Raji (cell line): Measurements from ENCODE around the gene ABL1.

Experiments
- POLR2A ChIP-seq: IDR thresholded peaks from 2 replicates; pipeline ENCODE4 v1.6.1; 2011; ENCODE audit warnings: low read depth, low read length, control low read depth; ENCODE audit not compliant: insufficient read depth

ABL1 gene

DNA sequence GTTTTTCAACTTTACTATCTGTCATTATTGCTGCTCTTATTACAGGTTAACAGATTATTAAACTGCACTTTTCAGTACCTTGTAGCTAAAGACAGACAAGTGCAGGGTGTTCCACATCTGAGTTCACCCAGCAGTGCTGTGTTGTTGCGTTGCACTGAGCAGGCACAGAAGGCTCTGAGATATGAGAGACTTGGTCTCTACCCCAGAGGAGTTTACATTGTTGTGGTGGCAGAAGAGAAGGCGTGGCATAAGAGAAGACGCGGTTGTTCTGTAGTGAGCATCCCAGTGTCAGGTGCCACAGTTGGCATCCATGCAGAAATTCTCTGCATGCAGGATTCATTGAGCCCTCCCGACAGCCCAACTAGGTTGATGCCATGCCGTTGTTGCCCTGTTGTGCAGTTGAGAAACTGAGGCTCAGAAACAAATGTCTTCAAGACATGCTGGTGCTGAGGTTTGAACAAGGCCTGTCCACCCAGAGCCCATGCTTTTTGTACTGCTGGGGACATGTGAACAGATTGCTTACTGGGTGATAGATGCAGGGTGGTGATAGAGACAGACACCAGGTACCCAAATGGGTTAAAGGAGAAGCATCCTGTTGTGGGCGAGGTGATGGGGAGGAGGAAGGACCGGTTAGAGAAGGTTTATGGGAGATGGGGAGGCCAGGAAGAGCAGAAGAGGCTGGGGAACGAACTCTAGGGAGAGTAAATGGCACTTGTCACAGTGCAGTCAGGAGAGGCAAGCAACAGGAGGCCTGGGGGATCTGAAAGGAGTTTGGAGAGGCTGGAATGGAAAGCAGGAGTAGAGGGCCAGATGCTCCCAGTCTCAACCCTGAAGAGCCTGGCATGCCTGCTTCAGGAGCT is 8.2 kb downstream of the ABL1 start:
- TF ChIP-seq POLR2A: no peak

- TF ChIP-seq POLR2A: no peak
Measured at GRCh38 chr9:130844044-130844451, 9.0 kb downstream of the ABL1 start.

GRCh38 chr9:130845254-130845653 is 10.2 kb downstream of the ABL1 start:
- no peak for TF ChIP-seq POLR2A

DNA sequence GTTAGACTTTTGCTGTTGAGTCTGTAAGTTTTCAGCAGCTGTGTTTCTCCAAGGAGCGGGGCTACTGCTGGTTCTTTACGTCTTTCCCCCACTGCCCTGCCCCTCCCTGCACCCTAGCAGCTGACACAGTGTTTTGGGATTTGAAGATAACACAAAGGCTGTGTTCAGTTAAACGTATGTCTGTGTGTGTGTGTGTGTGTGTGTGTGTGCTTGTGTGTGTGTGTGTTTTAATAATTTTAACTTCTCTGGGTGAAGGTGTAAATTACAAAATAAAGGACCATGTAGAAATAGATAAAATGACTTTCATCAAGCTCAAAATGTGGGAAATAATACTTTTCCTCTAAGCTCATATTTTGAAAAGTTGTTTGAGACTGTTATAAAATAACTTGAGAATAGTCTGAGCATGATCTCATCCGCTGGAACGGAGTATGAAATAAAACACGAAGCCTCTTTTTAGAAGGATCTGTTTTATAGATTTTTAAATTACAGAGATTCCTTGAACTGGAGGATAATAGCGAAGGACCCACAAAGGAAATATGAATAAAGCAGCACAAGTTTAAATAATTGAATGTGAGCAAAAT is 10.9 kb downstream of the ABL1 start:
- TF ChIP-seq POLR2A: no peak

GRCh38 chr9:130846487-130847305 is 11.6 kb downstream of the ABL1 start:
- no peak for TF ChIP-seq POLR2A

DNA sequence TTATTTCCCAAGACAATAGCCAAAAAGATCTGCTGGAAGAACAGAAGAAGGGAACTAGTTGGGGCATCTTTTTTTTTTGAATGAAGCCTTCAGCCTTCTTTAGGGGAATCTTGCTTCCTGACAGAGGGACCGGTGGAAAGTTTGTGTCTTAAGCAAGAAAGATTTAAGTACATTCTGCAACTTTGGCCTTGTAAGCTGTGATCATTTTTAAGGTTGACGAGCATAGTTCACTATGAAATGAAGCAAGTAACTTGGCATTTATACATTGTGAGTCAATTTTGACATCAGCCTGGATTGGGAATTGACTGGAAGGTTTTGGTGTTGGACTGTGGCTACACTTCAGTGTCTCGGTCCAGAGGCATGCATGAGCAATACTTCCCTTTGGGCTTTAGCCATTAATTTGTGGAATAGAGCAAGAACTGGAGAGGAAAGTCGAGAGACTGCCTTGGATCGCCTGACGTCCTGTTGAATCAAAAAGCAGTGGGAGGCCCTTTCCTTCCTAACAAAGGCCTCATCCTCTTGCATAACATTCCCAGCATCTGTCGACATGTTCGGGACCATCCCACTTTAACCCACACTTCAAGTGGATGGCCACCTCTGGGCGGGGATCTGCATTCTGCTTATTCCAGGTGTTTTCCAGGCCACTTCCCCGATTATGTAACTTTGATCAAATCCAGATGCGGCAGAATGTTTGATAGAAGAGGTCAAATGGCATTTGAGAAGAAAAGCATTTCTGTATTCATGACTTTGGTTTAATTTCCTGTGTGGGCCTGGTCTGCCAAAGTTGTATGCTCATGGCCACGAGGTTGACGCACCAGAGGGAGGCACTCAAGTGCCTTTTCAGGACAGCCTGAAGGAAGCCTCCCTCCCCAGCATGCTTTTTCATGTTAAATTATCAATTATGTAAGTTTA is 12.5 kb downstream of the ABL1 start:
- no peak for TF ChIP-seq POLR2A

DNA sequence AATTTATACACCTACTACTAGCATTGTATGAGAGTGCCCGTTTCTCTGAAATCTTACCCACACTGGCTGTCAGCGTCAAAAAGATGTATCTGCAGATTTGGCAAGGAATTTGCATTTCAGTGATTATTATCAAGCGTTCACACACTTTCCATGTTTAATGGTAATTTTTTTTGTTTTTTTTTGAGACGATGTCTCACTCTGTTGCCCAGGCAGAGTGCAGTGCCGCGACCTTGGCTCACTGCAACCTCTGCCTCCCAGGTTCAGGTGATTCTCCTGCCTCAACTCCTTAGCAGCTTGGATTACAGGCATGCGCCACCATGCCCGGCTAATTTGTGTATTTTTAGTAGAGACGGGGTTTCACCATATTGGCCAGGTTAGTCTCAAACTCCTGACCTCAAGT is 14.3 kb downstream of the ABL1 start:
- no peak for TF ChIP-seq POLR2A

- no peak for TF ChIP-seq POLR2A
Measured at GRCh38 chr9:130852801-130853200, 17.7 kb downstream of the ABL1 start.

DNA sequence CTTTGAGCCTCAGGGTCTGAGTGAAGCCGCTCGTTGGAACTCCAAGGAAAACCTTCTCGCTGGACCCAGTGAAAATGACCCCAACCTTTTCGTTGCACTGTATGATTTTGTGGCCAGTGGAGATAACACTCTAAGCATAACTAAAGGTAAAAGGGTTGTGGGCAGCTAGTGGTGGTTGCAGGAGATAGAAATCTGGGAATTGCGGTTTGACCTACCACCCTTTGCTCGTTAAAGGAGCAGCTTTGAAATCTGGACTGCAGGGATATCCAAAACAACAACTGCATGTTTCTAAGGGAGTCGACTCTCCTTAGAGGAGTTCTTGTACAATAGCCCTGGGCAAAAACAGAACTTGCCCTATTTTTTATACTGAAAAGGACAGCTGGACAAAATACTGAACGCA is 19.0 kb downstream of the ABL1 start:
- no peak for TF ChIP-seq POLR2A

- TF ChIP-seq POLR2A: no peak
Measured at GRCh38 chr9:130854835-130855234, 19.8 kb downstream of the ABL1 start.

DNA sequence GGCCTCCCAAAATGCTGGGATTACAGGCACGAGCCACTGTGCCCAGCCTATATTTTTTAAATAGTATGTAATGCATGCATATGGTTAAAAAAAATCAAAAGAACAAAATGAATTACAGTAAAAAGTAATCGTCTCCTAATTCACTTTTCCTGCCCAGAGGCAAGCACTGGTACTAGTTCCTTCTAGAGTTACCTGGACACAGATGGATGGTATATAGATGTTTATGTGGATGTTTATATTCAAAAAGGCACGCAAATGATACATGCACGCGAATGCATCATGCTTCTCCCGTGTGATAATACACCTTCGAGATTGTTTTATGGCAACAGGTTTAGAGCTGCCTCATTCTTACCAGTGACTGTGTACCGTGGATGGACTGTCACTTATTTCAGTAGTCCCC is 21.4 kb downstream of the ABL1 start:
- no peak for TF ChIP-seq POLR2A

- TF ChIP-seq POLR2A: no peak
Measured at GRCh38 chr9:130857864-130858738, 23.0 kb downstream of the ABL1 start.

GRCh38 chr9:130858739-130859705 is 24.0 kb downstream of the ABL1 start:
- TF ChIP-seq POLR2A: no peak
